BLaER1 (cell line): ENCODE measurements around the gene ARL8A.
A peak's percentile ranks its signal among the peaks of the same experiment; 100 is the strongest.
"Not testable (repeated sequence)": the region's sequence is repeated elsewhere in the genome, so short reads cannot be mapped to it uniquely, and the experiment has no call there.

Experiments
- H3K27ac ChIP-seq: shearing (Covaris generic); formaldehyde crosslinking; 2 replicates; pipeline ENCODE4 v1.8.1; 2022
- H3K27me3 ChIP-seq: shearing (Covaris generic); formaldehyde crosslinking; 2 replicates; pipeline ENCODE4 v1.8.1; 2022
- H3K36me3 ChIP-seq: shearing (Covaris generic); formaldehyde crosslinking; 2 replicates; pipeline ENCODE4 v1.8.1; 2022
- H3K4me1 ChIP-seq: shearing (Covaris generic); formaldehyde crosslinking; 2 replicates; pipeline ENCODE4 v1.8.1; 2022
- H3K4me2 ChIP-seq: shearing (Covaris generic); formaldehyde crosslinking; 2 replicates; pipeline ENCODE4 v1.8.1; 2022
- H3K4me3 ChIP-seq: shearing (Covaris generic); formaldehyde crosslinking; 2 replicates; pipeline ENCODE4 v1.8.1; 2022
- H3K9ac ChIP-seq: shearing (Covaris generic); formaldehyde crosslinking; 2 replicates; pipeline ENCODE4 v1.8.1; 2022
- H3K9me3 ChIP-seq: shearing (Covaris generic); formaldehyde crosslinking; 2 replicates; pipeline ENCODE4 v1.8.1; 2022
- H4K20me1 ChIP-seq: shearing (Covaris generic); formaldehyde crosslinking; 2 replicates; pipeline ENCODE4 v1.8.1; 2022
- Cebpa-rat ChIP-seq: shearing (Covaris generic); IDR thresholded peaks from 2 replicates; pipeline ENCODE4 v1.8.1; 2022

The ARL8A gene

DNA sequence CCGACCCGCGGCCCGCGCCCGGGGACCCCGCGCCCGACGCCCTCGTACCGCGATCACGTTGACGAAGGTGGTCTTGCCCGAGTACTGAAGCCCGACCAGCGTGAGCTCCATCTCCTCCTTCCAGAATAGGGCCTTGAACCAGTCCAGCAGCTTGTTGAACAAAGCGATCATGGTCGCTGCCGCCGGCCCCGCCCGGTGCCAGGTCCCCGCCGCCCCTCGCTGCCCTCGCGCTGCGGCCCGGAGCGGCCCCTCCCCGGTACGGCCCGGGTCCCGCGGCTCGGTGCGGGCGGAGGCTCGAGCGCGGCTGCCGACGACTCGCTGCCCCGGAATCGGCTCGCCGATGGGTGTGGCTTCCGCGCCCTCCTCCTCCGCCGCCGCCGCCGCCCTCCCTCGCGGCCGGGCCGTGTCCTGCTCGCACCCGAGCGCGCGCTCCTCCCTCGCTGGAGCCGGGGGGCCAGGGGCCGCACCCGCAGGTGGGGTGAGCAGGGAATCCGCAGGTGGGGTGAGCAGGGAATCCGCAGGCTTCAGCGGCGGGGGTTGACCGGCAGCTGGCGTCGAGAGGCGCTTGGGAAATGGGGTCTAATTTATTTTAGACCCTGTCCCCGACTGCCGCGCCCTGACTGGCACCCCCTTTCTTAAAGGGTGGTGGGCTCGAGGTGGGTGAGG, at the start of gene ARL8A:
Gene ARL8A, minus strand, starts transcription at position 336 of the 666 bp plus-strand sequence. Its CDS starts 165 bp downstream, at position 171.
- TF ChIP-seq Cebpa-rat: no peak
- peak within 1 kb of the TSS; percentile 88 for H3K4me2 ChIP-seq
- peak within 1 kb of the TSS; percentile 92 for H3K27ac ChIP-seq

DNA sequence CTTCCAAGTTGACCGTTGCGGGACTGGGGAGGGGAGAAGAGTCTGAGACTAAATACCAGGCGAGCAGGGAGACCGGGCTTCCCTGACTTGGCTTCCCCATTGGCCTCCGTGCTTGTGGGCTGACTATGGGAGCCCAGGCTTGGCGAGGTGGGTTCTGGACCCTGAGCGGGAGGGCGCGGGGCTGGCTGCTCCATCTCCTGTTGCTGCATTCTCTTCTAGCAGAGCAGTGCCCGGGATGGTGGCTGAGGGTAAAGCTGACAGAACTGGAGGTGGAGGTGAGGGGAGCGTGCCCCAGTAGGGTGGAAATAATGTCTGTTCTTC, 49.8 kb upstream of the ARL8A start:
- peaks cover 67% of the 10 kb centered on the region for H3K4me1 ChIP-seq
- H3K27me3 ChIP-seq: no peaks in the 10 kb centered on the region
- H4K20me1 ChIP-seq: no peaks in the 10 kb centered on the region; the same call in 1 of the 2 replicates
- 0 out of 2 replicates have a peak, but pooled peaks cover 4% of the 10 kb centered on the region for H3K36me3 ChIP-seq
- H3K9me3 ChIP-seq: no peaks in the 10 kb centered on the region
- H3K9ac ChIP-seq: peak overlapping the region; percentile 84
- TF ChIP-seq Cebpa-rat: no peak
- H3K4me2 ChIP-seq: peak overlapping the region; percentile 97
- peak overlapping the region; percentile 88 for H3K27ac ChIP-seq
- peak overlapping the region; percentile 81 for H3K4me3 ChIP-seq

More for the DNA sequence above, at the start of gene ARL8A:
- H3K27me3 ChIP-seq: no peaks in the 10 kb centered on the region
- H3K4me1 ChIP-seq: peaks cover 35% of the 10 kb centered on the region
- H4K20me1 ChIP-seq: peaks cover 55% of the 10 kb centered on the region
- H3K9ac ChIP-seq: peak within 1 kb of the TSS; percentile 95
- peaks cover 57% of the 10 kb centered on the region for H3K36me3 ChIP-seq
- peak within 1 kb of the TSS; percentile 89 for H3K4me3 ChIP-seq
- H3K9me3 ChIP-seq: no peaks in the 10 kb centered on the region

DNA sequence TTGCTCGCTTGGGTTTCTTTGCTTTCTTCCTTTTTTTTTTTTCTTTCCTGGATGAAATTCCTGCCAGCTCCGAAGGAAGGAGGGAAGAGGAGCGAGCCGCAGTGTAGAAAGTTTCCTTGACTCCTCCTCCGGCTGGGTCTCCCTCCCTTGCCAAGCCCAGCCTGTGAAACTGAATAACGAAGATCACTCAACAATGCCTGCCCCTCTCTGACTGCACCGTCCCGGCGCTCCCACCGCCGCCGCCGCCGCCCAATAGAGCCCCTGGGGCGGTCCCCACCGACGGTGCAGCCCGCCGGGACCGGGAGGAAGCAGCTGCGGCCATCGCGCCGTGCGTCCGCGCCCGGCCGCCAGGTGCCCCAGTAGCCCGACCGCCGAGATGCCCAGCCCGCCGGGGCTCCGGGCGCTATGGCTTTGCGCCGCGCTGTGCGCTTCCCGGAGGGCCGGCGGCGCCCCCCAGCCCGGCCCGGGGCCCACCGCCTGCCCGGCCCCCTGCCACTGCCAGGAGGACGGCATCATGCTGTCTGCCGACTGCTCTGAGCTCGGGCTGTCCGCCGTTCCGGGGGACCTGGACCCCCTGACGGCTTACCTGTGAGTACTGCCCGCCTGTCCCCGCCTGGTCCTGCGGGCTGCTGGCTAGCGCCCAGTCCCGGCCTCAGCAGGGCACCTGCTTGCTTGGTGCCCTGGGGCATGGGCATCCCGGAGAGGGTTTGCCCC, 49.2 kb upstream of the ARL8A start, which contains the start of gene LGR6:
Gene LGR6, plus strand, starts transcription at position 186 of the 714 bp plus-strand sequence. Its CDS starts 191 bp downstream, at position 377.
- no peak for TF ChIP-seq Cebpa-rat
- peak within 1 kb of the TSS; percentile 81 for H3K4me3 ChIP-seq
- H3K4me2 ChIP-seq: peak within 1 kb of the TSS; percentile 97

DNA sequence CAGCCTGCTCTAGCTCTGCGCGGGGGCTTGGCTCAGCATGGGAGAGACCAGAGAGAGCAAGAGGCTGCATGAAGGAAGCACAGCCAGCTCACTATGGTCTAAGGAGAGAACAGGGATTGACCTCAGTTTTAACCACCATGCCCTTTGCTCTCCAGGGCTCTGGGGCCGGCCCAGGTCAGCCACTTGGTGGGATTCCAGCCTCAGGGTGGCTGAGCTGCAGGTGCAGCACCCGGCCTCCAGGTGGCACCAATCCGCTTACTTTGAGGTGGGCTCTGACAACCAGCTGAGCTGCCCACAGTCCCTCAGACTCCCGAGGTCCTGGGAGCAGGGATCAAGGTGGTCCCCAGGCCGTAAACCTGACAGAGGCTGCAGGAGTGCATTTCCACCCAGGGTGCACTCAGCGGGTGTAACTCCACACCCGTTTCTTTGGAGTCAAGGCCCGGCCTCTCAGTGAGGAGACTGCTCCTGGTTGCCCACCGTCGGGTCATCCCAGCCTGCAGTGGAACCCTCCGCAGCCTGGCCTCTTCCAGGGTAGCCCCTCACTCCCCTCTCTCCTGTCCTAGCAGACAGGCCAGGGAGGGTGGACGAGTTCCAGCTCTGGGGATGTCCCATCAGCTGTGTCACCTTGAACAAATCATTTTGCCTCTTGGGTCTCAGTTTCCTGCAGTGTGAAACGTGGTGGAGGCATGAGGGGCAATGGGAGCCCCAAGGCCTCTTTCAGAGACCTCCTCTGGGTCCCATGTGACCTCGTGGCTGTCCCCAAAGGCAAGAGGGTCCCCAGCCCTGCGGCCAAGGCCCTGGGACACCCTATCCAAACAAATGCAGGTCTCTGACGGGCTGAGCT, 48.5 kb upstream of the ARL8A start:
- H3K27ac ChIP-seq: peak overlapping the region; percentile 88
- H3K9ac ChIP-seq: peak overlapping the region; percentile 84
- peaks cover 60% of the 10 kb centered on the region for H3K4me1 ChIP-seq
- H3K9me3 ChIP-seq: no peaks in the 10 kb centered on the region
- no peaks in the 10 kb centered on the region for H3K27me3 ChIP-seq
- peak overlapping the region; percentile 97 for H3K4me2 ChIP-seq
- H4K20me1 ChIP-seq: no peaks in the 10 kb centered on the region; the same call in 1 of the 2 replicates
- H3K4me3 ChIP-seq: peak overlapping the region; percentile 81
- TF ChIP-seq Cebpa-rat: no peak
- H3K36me3 ChIP-seq: 0 out of 2 replicates have a peak, but pooled peaks cover 4% of the 10 kb centered on the region

More for the DNA sequence above, 49.2 kb upstream of the ARL8A start, which contains the start of gene LGR6:
- Histone ChIP-seq H3K27me3 (no peaks in the 10 kb centered on the region), H3K36me3 (0 out of 2 replicates have a peak, but pooled peaks cover 4% of the 10 kb centered on the region), H3K27ac (peak within 1 kb of the TSS; percentile 88), H3K4me1 (peaks cover 62% of the 10 kb centered on the region), H3K9me3 (no peaks in the 10 kb centered on the region), H3K9ac (peak within 1 kb of the TSS; percentile 84), H4K20me1 (no peaks in the 10 kb centered on the region; the same call in 1 of the 2 replicates)

DNA sequence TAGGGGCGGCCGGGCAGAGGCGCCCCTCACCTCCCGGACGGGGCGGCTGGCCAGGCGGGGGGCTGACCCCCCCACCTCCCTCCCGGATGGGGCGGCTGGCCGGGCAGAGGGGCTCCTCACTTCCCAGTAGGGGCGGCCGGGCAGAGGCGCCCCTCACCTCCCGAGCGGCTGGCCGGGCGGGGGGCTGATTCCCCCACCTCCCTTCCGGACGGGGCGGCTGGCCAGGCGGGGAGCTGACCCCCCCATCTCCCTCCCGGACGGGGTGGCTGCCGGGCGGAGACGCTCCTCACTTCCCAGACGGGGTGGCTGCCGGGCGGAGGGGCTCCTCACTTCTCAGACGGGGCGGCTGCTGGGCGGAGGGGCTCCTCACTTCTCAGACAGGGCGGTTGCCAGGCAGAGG, 46.9 kb upstream of the ARL8A start:
- H3K27me3 ChIP-seq, H3K4me3 ChIP-seq, H4K20me1 ChIP-seq, H3K27ac ChIP-seq, H3K4me2 ChIP-seq, H3K9me3 ChIP-seq, H3K36me3 ChIP-seq, H3K9ac ChIP-seq: not testable (repeated sequence)
- peaks cover 46% of the 10 kb centered on the region for H3K4me1 ChIP-seq

DNA sequence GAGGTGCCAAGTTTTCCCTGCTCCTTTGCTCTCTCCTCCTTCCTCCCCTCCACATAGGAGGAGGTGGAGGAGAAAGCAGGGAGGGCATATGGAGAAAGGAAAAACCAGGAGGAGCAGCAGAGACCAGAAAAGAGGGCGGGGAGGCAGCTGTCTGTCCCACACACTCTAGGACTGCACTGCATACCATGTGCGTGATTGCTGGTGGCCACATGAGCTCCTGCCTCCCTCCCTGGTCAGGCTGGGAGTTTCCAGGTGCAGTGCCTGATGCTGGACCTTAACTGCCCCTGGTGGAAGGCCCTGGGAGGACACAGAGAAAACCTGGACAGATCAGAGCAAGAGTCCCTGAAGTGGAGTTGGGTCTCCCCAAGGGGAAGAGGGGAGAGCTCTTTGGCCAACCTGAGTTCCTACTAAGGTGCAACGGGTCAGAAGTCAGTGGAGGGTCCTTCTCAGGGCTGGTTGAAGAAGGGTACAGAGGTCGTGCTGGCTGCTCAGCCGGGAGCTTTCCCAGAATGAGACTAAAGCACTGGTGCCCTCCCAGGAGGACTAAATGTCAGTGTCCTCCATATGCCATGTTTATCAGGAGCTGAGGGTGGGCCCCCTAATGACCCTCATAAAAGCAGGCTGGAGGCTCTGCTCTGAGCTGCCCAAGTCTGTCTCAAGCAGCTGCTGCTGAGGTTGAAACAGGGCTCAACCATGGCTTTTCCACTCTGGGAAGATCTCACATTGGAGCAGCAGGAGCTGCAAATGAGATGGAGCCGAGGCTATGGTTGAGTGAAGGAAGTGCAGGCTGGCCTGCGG, 45.6 kb upstream of the ARL8A start:
- Histone ChIP-seq H3K36me3 (no peaks in the 10 kb centered on the region), H3K4me1 (peaks cover 33% of the 10 kb centered on the region), H3K9ac (no peak overlapping the region), H3K9me3 (no peaks in the 10 kb centered on the region), H4K20me1 (no peaks in the 10 kb centered on the region; the same call in 1 of the 2 replicates), H3K27ac (no peak overlapping the region), H3K4me2 (no peak overlapping the region), H3K27me3 (no peaks in the 10 kb centered on the region), H3K4me3 (no peak overlapping the region)
- no peak for TF ChIP-seq Cebpa-rat

DNA sequence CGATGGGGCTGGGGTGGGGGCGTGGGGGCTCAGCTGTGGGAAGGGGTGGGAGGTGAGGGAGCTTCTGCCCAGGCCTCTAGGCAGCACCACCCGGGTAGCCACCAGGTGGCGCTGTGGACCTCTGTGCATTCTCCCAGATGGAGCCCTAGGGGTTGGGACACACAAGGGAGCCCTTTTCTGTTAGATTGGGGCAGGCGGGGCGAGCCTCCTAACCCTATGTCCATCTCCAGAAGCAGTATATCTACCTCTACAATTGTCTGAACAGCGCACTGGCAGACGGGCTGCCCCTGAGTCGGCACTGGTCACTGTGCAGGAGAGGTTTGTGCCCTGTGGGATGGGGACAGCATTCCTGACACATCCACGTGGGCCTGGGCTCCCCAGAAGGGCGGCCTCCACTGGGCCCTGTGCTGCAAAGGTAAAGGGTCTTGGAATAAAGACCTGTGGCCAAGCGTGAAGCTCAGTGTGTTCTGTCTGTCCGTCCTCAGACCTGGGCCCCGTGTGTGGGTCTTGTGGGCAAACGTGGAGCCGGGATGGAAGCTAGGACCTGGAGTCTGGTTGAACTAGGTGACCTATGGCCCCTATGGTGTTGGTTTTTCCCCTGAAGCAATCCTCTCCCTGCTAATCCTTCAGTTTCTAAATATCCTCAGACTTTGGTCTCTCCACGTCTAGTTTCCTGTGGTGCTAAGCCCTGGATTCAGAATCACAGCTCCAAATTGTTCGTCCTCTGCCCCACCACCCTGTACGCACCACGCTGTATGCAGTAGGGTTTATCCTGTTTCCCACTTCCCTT, 44.7 kb upstream of the ARL8A start:
- peaks cover 27% of the 10 kb centered on the region for H3K4me1 ChIP-seq
- H3K27ac ChIP-seq: no peak overlapping the region
- no peak overlapping the region for H3K9ac ChIP-seq
- H3K27me3 ChIP-seq: no peaks in the 10 kb centered on the region
- H3K36me3 ChIP-seq: no peaks in the 10 kb centered on the region
- no peaks in the 10 kb centered on the region for H3K9me3 ChIP-seq
- TF ChIP-seq Cebpa-rat: no peak
- no peaks in the 10 kb centered on the region for H4K20me1 ChIP-seq
- H3K4me3 ChIP-seq: no peak overlapping the region
- H3K4me2 ChIP-seq: no peak overlapping the region

DNA sequence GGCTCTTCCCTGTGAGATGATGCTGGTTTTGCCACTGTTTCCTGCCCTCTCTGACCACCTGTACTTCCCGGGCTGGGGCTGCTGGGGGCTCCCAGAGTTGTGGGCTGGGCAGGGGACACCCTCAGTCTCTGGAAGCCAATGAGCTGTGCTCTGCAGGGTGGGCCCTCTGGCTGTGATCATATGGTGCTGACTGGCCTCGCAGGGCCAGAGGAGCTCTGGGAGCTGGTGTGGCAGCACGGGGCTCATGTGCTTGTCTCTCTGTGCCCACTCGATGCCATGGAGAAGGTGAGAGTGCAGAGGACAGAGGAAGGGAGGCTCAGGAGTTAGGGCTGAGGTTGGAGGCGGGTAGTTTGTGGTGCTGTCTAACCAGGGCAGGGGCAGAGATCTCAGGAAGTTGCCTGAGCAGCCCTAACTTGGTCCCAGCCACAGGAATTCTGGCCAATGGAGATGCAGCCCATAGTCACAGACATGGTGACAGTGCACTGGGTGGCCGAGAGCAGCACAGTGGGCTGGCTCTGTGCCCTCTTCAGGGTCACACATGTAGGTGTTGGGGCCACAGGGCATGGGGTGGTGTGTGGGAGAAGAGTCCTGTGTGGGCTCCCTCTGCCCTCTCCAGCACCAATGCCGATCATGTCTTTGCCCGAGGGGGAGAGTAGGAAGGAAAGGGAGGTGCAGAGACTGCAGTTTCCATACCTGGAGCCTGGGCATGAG, 43.3 kb upstream of the ARL8A start:
- TF ChIP-seq Cebpa-rat: no peak
- H3K4me2 ChIP-seq: no peak overlapping the region
- no peaks in the 10 kb centered on the region for H3K9me3 ChIP-seq
- H3K4me1 ChIP-seq: peaks cover 15% of the 10 kb centered on the region
- no peaks in the 10 kb centered on the region for H3K36me3 ChIP-seq
- no peak overlapping the region for H3K9ac ChIP-seq
- no peak overlapping the region for H3K27ac ChIP-seq
- H4K20me1 ChIP-seq: no peaks in the 10 kb centered on the region
- no peak overlapping the region for H3K4me3 ChIP-seq
- H3K27me3 ChIP-seq: no peaks in the 10 kb centered on the region
